ENCODE measurements around the gene PRKCA. TPM values are rescaled to one million over a fixed set of nuclear protein-coding genes. Genes with fewer than 3 reads are reported as not detected.

PRKCA gene
- polyA plus RNA-seq, 1 experiment, result 66.8 TPM

DNA sequence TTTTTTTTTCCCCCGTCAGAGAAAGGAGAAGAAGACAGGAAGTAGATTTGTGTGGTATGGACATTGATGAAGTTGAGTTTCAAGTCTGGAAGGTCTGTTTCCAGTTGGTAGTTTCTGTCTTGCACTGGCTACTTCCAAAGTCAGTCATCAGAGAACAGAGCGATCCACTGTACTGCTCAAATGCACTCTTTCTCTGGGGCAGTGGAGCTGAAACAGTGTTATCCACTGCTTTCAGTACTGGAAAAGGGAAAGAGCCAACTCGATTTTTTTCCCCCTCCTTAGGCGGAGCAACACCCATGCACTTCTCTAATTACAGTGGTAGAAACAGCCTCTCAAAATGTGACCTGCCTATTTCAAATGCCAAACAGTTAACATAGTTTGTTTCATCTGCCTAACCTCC lies 7.4 kb downstream of the PRKCA start:
- DNase-seq (ENCODE audit: low read depth, low spot score), result no peak
- ChIA-PET POLR2A (no interaction called here), CTCF (interaction anchor here (1.0 kb wide), 1 partner anchor 92 kb away, joined by 4 read pairs; no protein-coding TSS in a partner anchor)
- H3K4me3 ChIP-seq (ENCODE audit: low read depth, low read length), result no peak overlapping the region
- no peaks in the 10 kb centered on the region for H3K9me3 ChIP-seq (ENCODE audit: control insufficient read depth, insufficient read depth, low read length)
- H3K27me3 ChIP-seq (ENCODE audit: control insufficient read depth, insufficient read depth, low read length), result no peaks in the 10 kb centered on the region
- H3K27ac ChIP-seq (ENCODE audit: low read depth, low read length), result no peak overlapping the region
- TF ChIP-seq, protein P1, sequence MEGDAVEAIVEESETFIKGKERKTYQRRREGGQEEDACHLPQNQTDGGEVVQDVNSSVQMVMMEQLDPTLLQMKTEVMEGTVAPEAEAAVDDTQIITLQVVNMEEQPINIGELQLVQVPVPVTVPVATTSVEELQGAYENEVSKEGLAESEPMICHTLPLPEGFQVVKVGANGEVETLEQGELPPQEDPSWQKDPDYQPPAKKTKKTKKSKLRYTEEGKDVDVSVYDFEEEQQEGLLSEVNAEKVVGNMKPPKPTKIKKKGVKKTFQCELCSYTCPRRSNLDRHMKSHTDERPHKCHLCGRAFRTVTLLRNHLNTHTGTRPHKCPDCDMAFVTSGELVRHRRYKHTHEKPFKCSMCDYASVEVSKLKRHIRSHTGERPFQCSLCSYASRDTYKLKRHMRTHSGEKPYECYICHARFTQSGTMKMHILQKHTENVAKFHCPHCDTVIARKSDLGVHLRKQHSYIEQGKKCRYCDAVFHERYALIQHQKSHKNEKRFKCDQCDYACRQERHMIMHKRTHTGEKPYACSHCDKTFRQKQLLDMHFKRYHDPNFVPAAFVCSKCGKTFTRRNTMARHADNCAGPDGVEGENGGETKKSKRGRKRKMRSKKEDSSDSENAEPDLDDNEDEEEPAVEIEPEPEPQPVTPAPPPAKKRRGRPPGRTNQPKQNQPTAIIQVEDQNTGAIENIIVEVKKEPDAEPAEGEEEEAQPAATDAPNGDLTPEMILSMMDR (IDR thresholded peaks at IDR 0.05; ENCODE audit: low read depth, low read length), result no peak

DNA sequence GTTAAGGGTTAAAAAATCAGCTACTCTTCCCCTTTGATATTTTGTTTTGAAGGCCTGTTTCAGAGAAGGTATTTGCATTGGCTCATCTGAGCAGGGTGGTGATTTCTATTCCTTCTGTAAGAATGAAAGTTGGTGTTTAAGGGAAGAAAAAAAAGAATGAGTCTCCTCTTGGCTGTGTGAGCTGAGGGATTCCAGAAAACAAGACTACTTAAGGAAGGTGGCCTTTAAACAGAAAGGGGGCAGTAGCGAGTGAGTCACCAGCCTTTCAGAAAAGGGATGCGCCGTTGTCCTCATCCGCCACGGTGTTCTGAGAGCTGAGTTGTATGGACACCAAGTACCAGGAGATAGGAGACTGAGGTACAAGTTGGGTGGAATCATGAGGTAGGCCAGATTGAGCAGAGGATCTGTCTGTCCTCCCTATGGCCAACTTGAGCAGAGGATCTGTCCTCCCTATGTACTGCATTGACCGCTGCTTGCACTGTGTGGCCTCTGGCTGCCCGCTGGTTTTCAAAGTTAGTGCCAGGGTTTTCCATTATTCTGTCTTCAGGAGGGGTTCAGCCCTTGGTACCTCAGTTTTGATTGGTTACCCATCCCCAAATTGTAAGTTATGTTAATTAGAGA lies 8.2 kb downstream of the PRKCA start:
- no peaks in the 10 kb centered on the region for H3K9me3 ChIP-seq (ENCODE audit: control insufficient read depth, insufficient read depth, low read length)
- no peak overlapping the region for H3K27ac ChIP-seq (ENCODE audit: low read depth, low read length)
- POLR2A ChIA-PET, result no interaction called here
- no peak for DNase-seq (ENCODE audit: low read depth, low spot score)
- no peak overlapping the region for H3K4me3 ChIP-seq (ENCODE audit: low read depth, low read length)
- no peaks in the 10 kb centered on the region for H3K27me3 ChIP-seq (ENCODE audit: control insufficient read depth, insufficient read depth, low read length)
- TF ChIP-seq, protein P1 (IDR thresholded peaks at IDR 0.05; ENCODE audit: low read depth, low read length), result peak; percentile 21
- CTCF ChIA-PET, result interaction anchor here (1.0 kb wide), 1 partner anchor 91 kb away, joined by 4 read pairs; no protein-coding TSS in a partner anchor

DNA sequence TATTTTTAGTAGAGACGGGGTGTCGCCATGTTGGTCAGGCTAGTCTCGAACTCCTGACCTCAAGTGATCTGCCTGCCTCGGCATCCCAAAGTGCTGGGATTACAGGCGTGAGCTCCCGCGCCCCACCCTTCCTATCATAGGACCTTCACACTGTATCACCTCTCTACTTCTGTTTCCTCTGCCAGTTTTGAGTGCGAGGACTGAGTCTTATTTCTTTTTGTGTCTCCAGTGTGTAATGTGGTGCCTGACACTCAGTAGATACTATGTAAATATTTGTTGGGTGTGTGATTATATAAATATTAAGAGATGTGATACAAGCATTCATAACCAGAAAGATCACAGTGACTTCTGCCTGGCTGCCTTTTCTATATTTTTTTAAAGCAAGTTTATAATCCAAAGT lies 10.5 kb downstream of the PRKCA start:
- no peak for DNase-seq (ENCODE audit: low read depth, low spot score)
- no peaks in the 10 kb centered on the region; the same call in 1 of the 2 replicates for H3K9me3 ChIP-seq (ENCODE audit: control insufficient read depth, insufficient read depth, low read length)
- TF ChIP-seq, protein P1 (IDR thresholded peaks at IDR 0.05; ENCODE audit: low read depth, low read length), result no peak
- no peak overlapping the region for H3K27ac ChIP-seq (ENCODE audit: low read depth, low read length)
- H3K27me3 ChIP-seq (ENCODE audit: control insufficient read depth, insufficient read depth, low read length), result no peaks in the 10 kb centered on the region
- ChIA-PET POLR2A (no interaction called here), CTCF (no interaction called here)
- no peak overlapping the region for H3K4me3 ChIP-seq (ENCODE audit: low read depth, low read length)

DNA sequence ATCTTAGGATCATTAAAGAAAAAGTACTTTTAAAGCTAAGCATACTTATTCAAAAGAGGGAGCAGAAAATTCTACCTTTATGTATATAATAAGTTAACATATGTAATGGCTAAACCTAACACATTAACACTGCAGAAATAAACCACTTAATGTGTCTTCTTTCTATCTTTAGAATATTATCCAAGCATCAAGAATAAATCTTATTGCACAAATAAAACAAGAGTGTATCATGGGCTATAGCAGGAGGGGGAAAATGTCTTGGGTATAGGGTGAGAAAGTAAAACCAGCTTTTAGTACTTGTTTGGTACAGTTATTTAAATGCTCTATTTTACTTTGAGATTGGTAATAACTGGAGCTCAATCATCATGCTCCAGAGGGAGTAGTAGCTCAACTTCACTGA lies 10.9 kb downstream of the PRKCA start:
- ChIA-PET POLR2A (no interaction called here), CTCF (no interaction called here)
- no peak for DNase-seq (ENCODE audit: low read depth, low spot score)
- Histone ChIP-seq H3K9me3 (ENCODE audit: control insufficient read depth, insufficient read depth, low read length) (no peaks in the 10 kb centered on the region; the same call in 1 of the 2 replicates), H3K27ac (ENCODE audit: low read depth, low read length) (no peak overlapping the region), H3K4me3 (ENCODE audit: low read depth, low read length) (no peak overlapping the region), H3K27me3 (ENCODE audit: control insufficient read depth, insufficient read depth, low read length) (no peaks in the 10 kb centered on the region)
- TF ChIP-seq, protein P1 (IDR thresholded peaks at IDR 0.05; ENCODE audit: low read depth, low read length), result no peak

DNA sequence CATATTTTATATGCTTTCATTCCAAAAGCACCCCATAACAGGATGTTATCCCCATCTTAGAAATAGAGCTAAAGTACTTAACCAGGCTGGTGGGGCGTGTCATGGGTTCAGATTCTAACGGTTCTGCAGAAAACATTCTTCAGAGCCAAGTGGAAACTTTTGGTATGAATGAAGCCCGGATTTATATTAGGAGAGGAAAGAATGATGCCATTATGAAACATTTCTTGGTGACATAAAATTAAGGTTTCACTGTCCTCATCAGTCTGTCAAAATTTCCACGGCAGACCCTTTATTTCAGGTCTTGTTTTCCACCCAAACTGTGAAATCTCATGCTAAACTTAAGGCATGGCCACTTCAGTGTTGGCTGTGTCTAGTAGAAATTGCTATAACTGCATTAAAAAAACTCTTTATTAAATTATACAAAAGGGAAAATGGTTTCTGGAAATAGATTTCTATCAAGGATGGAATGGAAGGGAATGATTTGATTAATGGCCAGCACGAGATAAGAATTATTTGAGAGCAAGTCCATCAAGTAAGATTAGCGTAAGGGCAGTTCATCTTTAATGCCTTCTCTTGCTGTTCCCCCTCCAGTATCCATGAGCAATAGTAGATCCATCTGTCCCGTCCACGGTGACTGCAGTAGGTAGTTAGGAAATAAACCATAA lies 11.7 kb downstream of the PRKCA start:
- CTCF ChIA-PET, result interaction anchor here (0.5 kb wide), 2 partner anchors 38 to 47 kb away, joined by 3 to 7 read pairs; no protein-coding TSS in a partner anchor
- POLR2A ChIA-PET, result no interaction called here
- H3K27me3 ChIP-seq (ENCODE audit: control insufficient read depth, insufficient read depth, low read length), result no peaks in the 10 kb centered on the region
- H3K9me3 ChIP-seq (ENCODE audit: control insufficient read depth, insufficient read depth, low read length), result no peaks in the 10 kb centered on the region; the same call in 1 of the 2 replicates
- TF ChIP-seq, protein P1 (IDR thresholded peaks at IDR 0.05; ENCODE audit: low read depth, low read length), result no peak
- DNase-seq (ENCODE audit: low read depth, low spot score), result no peak
- H3K4me3 ChIP-seq (ENCODE audit: low read depth, low read length), result no peak overlapping the region
- no peak overlapping the region for H3K27ac ChIP-seq (ENCODE audit: low read depth, low read length)
